ENCODE data around the gene GXYLT1. TPM values are rescaled to one million over a fixed set of nuclear protein-coding genes. Genes with fewer than 3 reads are reported as not detected.
A peak's percentile ranks its signal among the peaks of the same experiment; 100 is the strongest.
"Not testable (repeated sequence)": the region's sequence is repeated elsewhere in the genome, so short reads cannot be mapped to it uniquely, and the experiment has no call there.

The GXYLT1 gene, protein sequence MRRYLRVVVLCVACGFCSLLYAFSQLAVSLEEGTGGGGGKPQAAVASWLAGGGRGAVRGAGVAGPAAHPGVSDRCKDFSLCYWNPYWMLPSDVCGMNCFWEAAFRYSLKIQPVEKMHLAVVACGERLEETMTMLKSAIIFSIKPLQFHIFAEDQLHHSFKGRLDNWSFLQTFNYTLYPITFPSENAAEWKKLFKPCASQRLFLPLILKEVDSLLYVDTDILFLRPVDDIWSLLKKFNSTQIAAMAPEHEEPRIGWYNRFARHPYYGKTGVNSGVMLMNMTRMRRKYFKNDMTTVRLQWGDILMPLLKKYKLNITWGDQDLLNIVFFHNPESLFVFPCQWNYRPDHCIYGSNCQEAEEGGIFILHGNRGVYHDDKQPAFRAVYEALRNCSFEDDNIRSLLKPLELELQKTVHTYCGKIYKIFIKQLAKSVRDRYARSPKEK
- 10 to 100 TPM; 10.3 to 12.2 TPM for total RNA-seq

DNA sequence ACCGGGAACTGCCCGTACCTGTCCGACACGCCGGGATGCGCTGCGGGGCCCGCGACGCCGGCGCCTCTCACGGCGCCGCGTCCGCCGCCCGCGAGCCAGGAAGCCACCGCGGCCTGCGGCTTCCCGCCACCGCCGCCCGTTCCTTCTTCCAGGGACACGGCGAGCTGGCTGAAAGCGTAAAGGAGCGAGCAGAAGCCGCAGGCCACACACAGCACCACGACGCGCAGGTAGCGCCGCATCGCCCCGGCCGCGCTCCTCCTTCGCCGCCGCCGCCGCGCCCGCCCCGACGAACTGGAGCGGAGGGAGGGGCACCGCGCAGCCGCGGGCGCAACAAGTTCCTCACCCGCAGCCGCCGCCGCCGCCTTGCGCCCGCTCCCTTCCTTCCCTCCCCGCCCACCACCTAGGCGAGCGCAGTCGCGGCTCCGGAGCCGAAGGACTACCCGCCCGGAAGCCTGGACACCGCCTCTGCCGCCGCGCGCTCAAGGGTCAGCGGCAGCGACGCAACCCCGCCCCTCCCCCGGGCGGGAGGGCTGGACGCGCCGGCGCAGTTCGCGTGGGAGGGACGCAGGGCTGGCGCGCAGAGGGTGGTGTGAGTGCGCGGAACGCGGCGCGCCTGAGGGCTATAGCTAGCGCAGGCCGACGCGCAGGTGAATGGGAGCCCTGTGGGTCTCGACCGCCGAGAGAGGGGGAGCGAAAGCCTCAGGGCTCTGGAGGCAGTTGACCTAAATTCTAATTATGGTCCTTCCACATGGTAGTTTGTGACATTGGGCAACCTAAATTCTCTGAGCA lies at the start of gene GXYLT1:
TSS of gene GXYLT1 (minus strand) at position 467 of the 789 bp plus-strand sequence. CDS start at position 239, 228 bp downstream.
- no peaks in the 10 kb centered on the region for H3K27me3 Mint-ChIP-seq
- H3K27ac Mint-ChIP-seq = peak within 1 kb of the TSS; percentile 68 to 79
- no peaks in the 10 kb centered on the region for H3K9me3 Mint-ChIP-seq
- ATAC-seq (peak; percentile 97 to 98), DNase-seq (ENCODE audit: low spot score) (peak; percentile 97)
- peaks cover 29 to 36% of the 10 kb centered on the region in 2 donors for H3K4me1 Mint-ChIP-seq (ENCODE audit: low read depth in 2 of 2)
- H3K36me3 Mint-ChIP-seq = no peaks in the 10 kb centered on the region
- peak within 1 kb of the TSS; percentile 91 for H3K4me3 Mint-ChIP-seq

DNA sequence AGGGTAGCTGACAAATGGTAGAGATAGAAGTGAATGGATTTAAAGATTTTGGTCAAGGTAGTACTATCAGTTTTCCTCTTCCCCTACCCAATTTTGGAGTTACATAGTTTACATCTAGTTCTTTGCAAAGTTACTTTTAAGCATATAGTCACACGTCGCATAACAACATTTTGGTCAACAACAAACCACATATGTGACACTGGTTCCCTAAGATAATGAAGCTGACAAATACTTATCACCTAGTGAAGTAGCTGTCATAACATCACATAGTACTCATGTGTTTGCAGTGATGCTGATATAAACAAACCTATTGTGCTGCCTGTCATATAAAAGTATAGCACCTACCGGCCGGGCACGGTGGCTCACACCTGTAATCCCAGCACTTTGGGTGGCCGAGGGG lies 48.0 kb upstream of the GXYLT1 start:
- Mint-ChIP-seq H3K9me3 (no peaks in the 10 kb centered on the region), H3K4me1 (ENCODE audit: low read depth in 2 of 2) (peaks cover 5 to 9% of the 10 kb centered on the region in 2 donors), H3K27me3 (no peaks in the 10 kb centered on the region), H3K27ac (no peak overlapping the region), H3K36me3 (peaks cover 4% of the 10 kb centered on the region), H3K4me3 (no peak overlapping the region)
- no peak for ATAC-seq
- DNase-seq (ENCODE audit: low spot score) = no peak

DNA sequence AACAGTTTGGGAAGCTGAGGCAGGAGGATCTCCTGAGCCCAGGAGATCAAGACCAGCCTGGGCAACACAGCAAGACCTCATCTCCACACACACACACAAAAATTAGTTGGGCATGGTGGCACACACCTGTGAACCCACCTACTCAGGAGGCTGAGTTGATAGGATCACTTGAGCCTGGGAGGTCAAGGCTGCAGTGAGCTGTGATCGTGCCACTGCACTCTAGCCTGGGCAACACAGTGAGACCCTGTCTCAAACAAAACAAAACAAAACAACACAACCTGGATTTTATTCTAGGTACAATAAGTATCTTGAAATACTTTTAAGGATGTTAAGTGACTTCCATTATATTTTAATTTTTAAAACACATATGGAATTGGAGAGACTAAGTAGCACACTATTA lies 47.6 kb upstream of the GXYLT1 start:
- H3K27me3 Mint-ChIP-seq = no peaks in the 10 kb centered on the region
- no peaks in the 10 kb centered on the region for H3K9me3 Mint-ChIP-seq
- peaks cover 5 to 9% of the 10 kb centered on the region in 2 donors for H3K4me1 Mint-ChIP-seq (ENCODE audit: low read depth in 2 of 2)
- DNase-seq (ENCODE audit: low spot score) (no peak), ATAC-seq (no peak)
- H3K36me3 Mint-ChIP-seq = peaks cover 4% of the 10 kb centered on the region
- peak overlapping the region in 1 of 2 donors; percentile 27 for H3K27ac Mint-ChIP-seq
- H3K4me3 Mint-ChIP-seq = no peak overlapping the region

DNA sequence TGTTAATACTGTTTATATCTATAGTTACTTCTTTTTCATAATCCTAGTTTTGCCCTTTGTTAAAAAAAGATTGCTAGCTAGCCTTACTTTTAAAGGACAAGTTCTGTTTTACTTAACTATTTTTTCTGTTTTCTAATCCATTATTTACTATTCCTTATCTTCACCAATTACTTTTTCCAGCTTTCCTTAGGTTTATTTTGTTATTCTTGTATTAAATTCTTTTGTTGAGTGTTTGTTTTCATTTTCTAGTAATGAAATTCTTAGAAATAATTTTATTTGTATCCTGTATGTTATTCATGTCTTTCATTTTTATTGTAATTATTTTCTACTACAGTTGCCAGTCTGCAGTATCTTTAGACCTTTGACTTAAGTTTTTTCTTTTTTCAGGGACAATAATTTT lies 45.7 kb upstream of the GXYLT1 start:
- no peak overlapping the region for H3K4me3 Mint-ChIP-seq
- H3K4me1 Mint-ChIP-seq (ENCODE audit: low read depth in 2 of 2) = peaks cover 5 to 6% of the 10 kb centered on the region in 2 donors
- no peak overlapping the region for H3K27ac Mint-ChIP-seq
- H3K36me3 Mint-ChIP-seq = peaks cover under 1% of the 10 kb centered on the region
- no peak for ATAC-seq
- no peak for DNase-seq (ENCODE audit: low spot score)
- no peaks in the 10 kb centered on the region for H3K9me3 Mint-ChIP-seq
- no peaks in the 10 kb centered on the region for H3K27me3 Mint-ChIP-seq

DNA sequence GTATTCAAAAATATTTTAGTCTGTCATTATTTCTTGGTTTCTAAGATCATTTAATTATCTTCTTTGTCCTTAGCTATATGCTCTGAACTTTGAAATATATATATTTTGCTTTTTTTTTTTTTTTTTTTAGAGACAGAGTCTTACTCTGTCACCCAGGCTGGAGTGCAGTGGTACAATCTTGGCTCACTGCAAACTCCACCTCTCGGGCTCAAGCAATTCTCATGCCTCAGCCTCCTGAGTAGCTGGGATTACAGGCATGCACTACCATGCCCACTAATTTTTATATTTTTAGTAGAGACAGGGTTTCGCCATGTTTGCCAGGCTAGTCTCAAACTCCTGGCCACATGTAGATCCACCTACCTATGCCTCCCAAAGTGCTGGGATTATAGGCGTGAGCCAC lies 43.6 kb upstream of the GXYLT1 start:
- not testable (repeated sequence) for H3K27ac Mint-ChIP-seq; H3K36me3 Mint-ChIP-seq; ATAC-seq; H3K9me3 Mint-ChIP-seq; DNase-seq (ENCODE audit: low spot score); H3K4me3 Mint-ChIP-seq; H3K27me3 Mint-ChIP-seq
- peaks cover 10 to 13% of the 10 kb centered on the region in 2 donors for H3K4me1 Mint-ChIP-seq (ENCODE audit: low read depth in 2 of 2)

DNA sequence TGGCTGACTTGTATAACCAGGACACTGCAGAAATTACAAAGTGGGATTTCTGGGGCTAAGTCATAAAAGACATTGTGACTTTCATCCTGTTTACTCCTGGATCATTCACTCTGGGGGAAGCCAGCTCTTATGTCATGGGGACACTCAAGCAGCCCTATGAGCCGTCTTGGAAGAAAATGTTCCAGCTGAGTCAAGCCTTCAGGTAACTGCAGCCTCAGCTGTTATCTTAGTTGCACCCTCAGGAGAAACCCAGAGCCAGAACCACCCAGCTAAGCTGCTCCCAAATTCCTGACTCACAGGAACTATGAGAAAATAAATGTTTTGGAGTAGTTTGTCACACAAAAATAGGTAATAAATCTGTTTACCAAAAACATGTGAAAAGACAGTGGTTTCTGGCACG lies 43.1 kb upstream of the GXYLT1 start:
- no peak overlapping the region for H3K27ac Mint-ChIP-seq
- H3K9me3 Mint-ChIP-seq = no peaks in the 10 kb centered on the region

DNA sequence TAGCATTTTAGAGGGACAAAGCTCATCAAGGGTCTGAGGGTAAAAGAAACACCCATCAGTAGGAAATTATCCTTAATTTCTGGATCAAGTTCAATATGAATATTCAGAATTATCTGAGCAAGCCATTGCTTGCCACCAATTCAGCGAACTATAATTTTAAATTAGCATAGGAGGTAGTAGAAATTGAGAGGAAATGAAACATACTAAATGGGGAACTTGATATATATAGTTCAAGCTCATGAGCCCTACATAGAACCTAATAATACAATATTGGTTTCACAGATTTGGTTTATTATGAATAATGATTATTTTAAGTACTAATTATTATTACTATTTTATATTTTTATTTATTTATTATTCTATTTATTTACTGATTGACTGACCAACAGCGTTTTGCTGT lies 42.1 kb upstream of the GXYLT1 start:
- no peaks in the 10 kb centered on the region for H3K27me3 Mint-ChIP-seq
- H3K27ac Mint-ChIP-seq = no peak overlapping the region
- no peak for DNase-seq (ENCODE audit: low spot score)
- H3K4me1 Mint-ChIP-seq (ENCODE audit: low read depth in 2 of 2) = peaks cover 15 to 17% of the 10 kb centered on the region in 2 donors
- H3K9me3 Mint-ChIP-seq = no peaks in the 10 kb centered on the region
- no peak overlapping the region for H3K4me3 Mint-ChIP-seq
- H3K36me3 Mint-ChIP-seq = no peaks in the 10 kb centered on the region
- ATAC-seq = no peak

More for the DNA sequence above, 43.1 kb upstream of the GXYLT1 start:
- DNase-seq (ENCODE audit: low spot score) (no peak), ATAC-seq (no peak)
- no peaks in the 10 kb centered on the region for H3K36me3 Mint-ChIP-seq
- no peak overlapping the region for H3K4me3 Mint-ChIP-seq
- H3K27me3 Mint-ChIP-seq = no peaks in the 10 kb centered on the region
- peaks cover 13 to 17% of the 10 kb centered on the region in 2 donors for H3K4me1 Mint-ChIP-seq (ENCODE audit: low read depth in 2 of 2)

DNA sequence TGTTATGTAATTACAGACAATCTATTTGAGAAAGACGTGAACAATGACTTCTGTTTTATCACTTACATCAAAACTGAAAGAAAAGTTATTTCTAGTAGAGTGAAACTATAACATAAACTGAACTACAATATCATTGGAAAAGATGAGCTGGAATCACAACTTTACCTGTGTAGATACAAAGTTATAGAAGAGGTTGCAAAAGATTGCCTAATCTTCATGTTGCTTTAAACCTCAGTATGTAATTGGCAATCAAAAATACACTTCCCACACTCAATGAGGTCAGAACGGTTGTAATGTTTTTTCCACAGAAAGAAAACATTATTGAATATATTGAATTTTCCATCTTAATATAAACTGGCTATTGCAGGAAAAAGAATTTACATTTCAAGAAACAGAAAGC lies 37.7 kb upstream of the GXYLT1 start:
- no peak overlapping the region for H3K4me3 Mint-ChIP-seq
- H3K4me1 Mint-ChIP-seq (ENCODE audit: low read depth in 2 of 2) = peaks cover 17 to 23% of the 10 kb centered on the region in 2 donors
- no peak for DNase-seq (ENCODE audit: low spot score)
- H3K36me3 Mint-ChIP-seq = peaks cover under 1% of the 10 kb centered on the region
- no peaks in the 10 kb centered on the region for H3K27me3 Mint-ChIP-seq
- no peaks in the 10 kb centered on the region for H3K9me3 Mint-ChIP-seq
- no peak overlapping the region for H3K27ac Mint-ChIP-seq
- ATAC-seq = no peak

DNA sequence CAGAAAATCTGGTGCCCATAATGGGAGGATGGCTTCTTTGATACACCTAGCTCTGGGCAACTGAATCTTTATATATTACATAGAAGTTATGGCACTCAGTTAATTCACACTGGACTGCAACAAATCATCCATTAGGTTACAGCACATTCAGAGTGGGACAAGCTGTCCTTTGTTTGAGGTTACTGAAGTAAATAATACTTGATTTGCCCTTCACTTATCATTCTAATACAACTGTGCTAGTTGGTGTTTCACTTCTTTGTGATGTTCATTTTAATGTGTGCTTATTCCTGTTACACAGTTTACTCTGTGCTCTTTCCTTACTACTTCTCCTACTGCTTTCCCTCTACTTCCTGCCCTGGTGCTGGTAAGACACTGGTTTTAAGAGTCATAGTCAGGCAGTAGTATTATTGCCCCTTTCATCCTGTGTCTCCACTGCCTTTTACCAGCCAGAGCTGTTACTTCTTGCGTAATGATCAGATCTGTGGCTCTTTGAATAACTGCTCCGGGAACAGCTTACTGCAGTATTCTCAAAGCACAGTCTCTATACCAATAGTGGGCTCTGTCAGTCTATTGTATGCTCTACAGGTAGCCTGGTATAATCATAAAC lies 36.4 kb upstream of the GXYLT1 start:
- peaks cover 23 to 27% of the 10 kb centered on the region in 2 donors for H3K4me1 Mint-ChIP-seq (ENCODE audit: low read depth in 2 of 2)

DNA sequence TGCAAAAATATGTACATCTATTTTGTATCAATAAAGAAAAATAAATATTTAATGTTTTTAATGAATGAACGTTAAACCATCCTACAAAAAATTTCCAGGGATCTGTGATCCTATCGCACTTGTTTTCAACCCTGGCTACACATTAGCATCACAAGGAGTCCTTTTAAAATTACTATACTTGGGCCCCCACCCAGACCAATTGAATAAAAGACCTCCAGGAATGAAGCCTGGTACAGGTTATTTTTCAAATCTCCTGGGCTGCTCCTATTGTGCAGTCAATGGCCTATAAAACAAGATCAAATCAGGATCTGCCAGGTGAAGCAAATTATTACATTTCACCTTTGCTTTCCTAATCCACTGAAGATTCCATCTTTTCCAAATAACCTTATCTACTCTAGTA lies 33.4 kb upstream of the GXYLT1 start:
- H3K27me3 Mint-ChIP-seq = no peaks in the 10 kb centered on the region
- no peaks in the 10 kb centered on the region for H3K9me3 Mint-ChIP-seq
- peak overlapping the region in 1 of 2 donors; percentile 24 for H3K27ac Mint-ChIP-seq
- H3K4me1 Mint-ChIP-seq (ENCODE audit: low read depth in 2 of 2) = peaks cover 22 to 32% of the 10 kb centered on the region in 2 donors
- no peak overlapping the region for H3K4me3 Mint-ChIP-seq
- no peak for DNase-seq (ENCODE audit: low spot score)
- ATAC-seq = no peak
- H3K36me3 Mint-ChIP-seq = peaks cover 14% of the 10 kb centered on the region

More for the DNA sequence above, 36.4 kb upstream of the GXYLT1 start:
- no peaks in the 10 kb centered on the region for H3K27me3 Mint-ChIP-seq
- no peak for DNase-seq (ENCODE audit: low spot score)
- no peak overlapping the region for H3K27ac Mint-ChIP-seq
- H3K4me3 Mint-ChIP-seq = no peak overlapping the region
- H3K9me3 Mint-ChIP-seq = no peaks in the 10 kb centered on the region
- H3K36me3 Mint-ChIP-seq = peaks cover 13% of the 10 kb centered on the region
- peak in 1 of 2 donors; percentile 65 for ATAC-seq

DNA sequence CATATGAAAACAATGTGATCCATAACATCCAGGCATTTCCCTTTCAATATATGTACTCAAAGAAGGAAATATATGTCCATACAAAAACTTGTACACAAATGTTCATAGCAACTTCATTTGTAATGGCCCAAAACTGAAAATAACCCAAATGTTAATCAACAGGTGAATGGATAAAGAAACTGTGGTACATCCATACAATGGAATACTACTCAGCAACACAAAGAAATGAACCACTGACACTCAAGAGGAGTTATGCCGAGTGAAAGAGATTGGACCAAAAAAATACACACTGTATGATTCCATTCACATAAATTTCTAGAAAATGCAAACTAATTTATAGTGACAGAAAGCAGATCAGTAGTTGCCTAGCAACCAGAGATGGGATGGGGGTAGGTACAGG lies 30.3 kb upstream of the GXYLT1 start:
- H3K9me3 Mint-ChIP-seq = no peaks in the 10 kb centered on the region
- H3K36me3 Mint-ChIP-seq = peaks cover 14% of the 10 kb centered on the region
- H3K27ac Mint-ChIP-seq = no peak overlapping the region
- H3K4me1 Mint-ChIP-seq (ENCODE audit: low read depth in 2 of 2) = peaks cover 15 to 25% of the 10 kb centered on the region in 2 donors
- DNase-seq (ENCODE audit: low spot score) (no peak), ATAC-seq (no peak)
- no peaks in the 10 kb centered on the region for H3K27me3 Mint-ChIP-seq
- H3K4me3 Mint-ChIP-seq = no peak overlapping the region

DNA sequence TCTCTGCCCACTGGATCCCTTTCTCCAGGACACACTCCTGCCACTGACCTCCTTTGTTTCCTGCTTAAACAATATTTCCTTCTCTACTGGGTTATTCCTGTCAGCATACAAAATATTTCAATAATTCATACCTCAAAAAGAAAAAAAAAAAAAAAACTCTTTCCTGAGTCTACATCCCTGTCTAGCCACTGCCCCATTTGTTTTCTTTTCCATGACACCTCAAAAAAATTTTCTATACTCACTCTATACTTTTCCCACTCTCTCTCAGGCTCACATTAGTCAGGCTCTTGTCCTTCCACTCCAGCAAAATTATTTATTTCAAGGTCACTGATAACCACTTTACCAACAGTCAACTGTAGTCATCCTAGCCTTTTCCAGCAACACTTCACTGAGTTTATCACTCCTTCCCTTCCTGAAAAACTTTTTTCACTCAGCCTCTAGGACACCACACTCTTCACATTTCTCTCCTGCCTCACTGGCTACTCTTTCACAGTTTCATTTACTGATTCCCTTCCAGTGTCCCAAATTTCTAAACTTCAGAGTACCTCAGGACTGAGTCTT lies 29.4 kb upstream of the GXYLT1 start:
- no peak overlapping the region for H3K27ac Mint-ChIP-seq

DNA sequence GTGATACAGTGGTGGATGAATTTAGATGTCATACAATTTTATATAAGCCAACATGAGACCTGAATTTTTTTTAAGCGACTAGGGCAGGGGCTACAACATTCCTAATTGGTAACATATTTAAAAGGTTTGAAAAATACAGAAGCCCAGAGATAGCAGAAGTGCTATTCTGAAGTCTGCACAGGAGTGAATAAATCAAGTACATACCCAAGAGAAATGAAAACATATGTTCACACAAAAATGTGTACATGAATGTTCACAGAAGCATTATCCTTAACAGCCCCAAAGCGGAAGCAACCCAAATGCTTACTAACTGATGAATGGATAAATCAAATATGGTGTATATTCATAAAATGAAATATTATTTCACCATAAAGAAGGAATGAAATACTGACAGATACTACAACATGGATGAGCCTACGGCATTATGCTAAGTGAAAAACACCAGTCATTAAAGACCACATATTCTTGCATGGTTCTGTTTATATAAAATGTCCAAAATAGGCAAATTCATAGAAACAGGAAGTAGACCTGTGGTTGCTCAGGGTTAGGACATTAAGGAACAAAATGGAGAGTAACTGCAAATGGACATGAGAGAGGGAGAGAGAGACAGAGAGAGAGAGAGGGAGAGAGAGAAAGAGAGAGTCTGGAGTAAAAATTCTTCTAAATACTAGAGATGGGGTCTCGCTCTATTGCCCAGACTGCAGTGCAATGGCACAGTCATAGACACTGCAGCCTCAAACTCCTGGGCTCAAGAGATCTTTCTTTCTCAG lies 28.0 kb upstream of the GXYLT1 start:
- ATAC-seq = no peak

More for the DNA sequence above, 29.4 kb upstream of the GXYLT1 start:
- Mint-ChIP-seq H3K4me3 (no peak overlapping the region), H3K9me3 (no peaks in the 10 kb centered on the region), H3K4me1 (ENCODE audit: low read depth in 2 of 2) (peaks cover 17 to 26% of the 10 kb centered on the region in 2 donors), H3K36me3 (peaks cover 16% of the 10 kb centered on the region), H3K27me3 (no peaks in the 10 kb centered on the region)
- no peak for ATAC-seq
- DNase-seq (ENCODE audit: low spot score) = no peak

More for the DNA sequence above, 28.0 kb upstream of the GXYLT1 start:
- H3K36me3 Mint-ChIP-seq = peaks cover 19% of the 10 kb centered on the region
- peaks cover 20 to 29% of the 10 kb centered on the region in 2 donors for H3K4me1 Mint-ChIP-seq (ENCODE audit: low read depth in 2 of 2)
- no peak overlapping the region for H3K4me3 Mint-ChIP-seq
- no peaks in the 10 kb centered on the region for H3K27me3 Mint-ChIP-seq
- H3K27ac Mint-ChIP-seq = no peak overlapping the region
- no peaks in the 10 kb centered on the region for H3K9me3 Mint-ChIP-seq
- DNase-seq (ENCODE audit: low spot score) = no peak

Data from natural killer cell treated with Interleukin-12 subunit alpha and Interleukin-12 subunit beta and Interleukin-15 and Interleukin-18, amount 100 ng/mL, for 72 hours (primary cell).